ENCODE measurements around the gene KIFAP3. TPM values are rescaled to one million over a fixed set of nuclear protein-coding genes. Genes with fewer than 3 reads are reported as not detected.

Gene KIFAP3
- total RNA-seq, 1 experiment from 2014 or later, result 2.3 TPM

- H3K4me1 Mint-ChIP-seq, result no peaks in the 10 kb centered on the region
- H3K27me3 Mint-ChIP-seq (ENCODE audit: low read depth), result no peaks in the 10 kb centered on the region
- peaks cover 50% of the 10 kb centered on the region for H3K36me3 Mint-ChIP-seq
- no peak overlapping the region for H3K27ac Mint-ChIP-seq
- POLR2A ChIA-PET, result no interaction called here
- no peak for TF ChIP-seq JUN (CRISPR knock-in tag; IDR thresholded peaks at IDR 0.05)
- TF ChIP-seq, protein P1, sequence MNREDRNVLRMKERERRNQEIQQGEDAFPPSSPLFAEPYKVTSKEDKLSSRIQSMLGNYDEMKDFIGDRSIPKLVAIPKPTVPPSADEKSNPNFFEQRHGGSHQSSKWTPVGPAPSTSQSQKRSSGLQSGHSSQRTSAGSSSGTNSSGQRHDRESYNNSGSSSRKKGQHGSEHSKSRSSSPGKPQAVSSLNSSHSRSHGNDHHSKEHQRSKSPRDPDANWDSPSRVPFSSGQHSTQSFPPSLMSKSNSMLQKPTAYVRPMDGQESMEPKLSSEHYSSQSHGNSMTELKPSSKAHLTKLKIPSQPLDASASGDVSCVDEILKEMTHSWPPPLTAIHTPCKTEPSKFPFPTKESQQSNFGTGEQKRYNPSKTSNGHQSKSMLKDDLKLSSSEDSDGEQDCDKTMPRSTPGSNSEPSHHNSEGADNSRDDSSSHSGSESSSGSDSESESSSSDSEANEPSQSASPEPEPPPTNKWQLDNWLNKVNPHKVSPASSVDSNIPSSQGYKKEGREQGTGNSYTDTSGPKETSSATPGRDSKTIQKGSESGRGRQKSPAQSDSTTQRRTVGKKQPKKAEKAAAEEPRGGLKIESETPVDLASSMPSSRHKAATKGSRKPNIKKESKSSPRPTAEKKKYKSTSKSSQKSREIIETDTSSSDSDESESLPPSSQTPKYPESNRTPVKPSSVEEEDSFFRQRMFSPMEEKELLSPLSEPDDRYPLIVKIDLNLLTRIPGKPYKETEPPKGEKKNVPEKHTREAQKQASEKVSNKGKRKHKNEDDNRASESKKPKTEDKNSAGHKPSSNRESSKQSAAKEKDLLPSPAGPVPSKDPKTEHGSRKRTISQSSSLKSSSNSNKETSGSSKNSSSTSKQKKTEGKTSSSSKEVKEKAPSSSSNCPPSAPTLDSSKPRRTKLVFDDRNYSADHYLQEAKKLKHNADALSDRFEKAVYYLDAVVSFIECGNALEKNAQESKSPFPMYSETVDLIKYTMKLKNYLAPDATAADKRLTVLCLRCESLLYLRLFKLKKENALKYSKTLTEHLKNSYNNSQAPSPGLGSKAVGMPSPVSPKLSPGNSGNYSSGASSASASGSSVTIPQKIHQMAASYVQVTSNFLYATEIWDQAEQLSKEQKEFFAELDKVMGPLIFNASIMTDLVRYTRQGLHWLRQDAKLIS (CRISPR knock-in tag; IDR thresholded peaks at IDR 0.05; ENCODE audit: borderline replicate concordance), result no peak
- no peak for TF ChIP-seq ZNF671 (CRISPR knock-in tag; IDR thresholded peaks at IDR 0.05)
- no peak for TF ChIP-seq OVOL2 (CRISPR knock-in tag; IDR thresholded peaks at IDR 0.05; ENCODE audit: borderline replicate concordance)
- no peak for TF ChIP-seq ATF1 (CRISPR knock-in tag; IDR thresholded peaks at IDR 0.05)
- no peak for TF ChIP-seq MLX (CRISPR knock-in tag; IDR thresholded peaks at IDR 0.05)
- no peak for TF ChIP-seq FOXP1 (CRISPR knock-in tag; IDR thresholded peaks at IDR 0.05; ENCODE audit: borderline replicate concordance)
- H3K9me3 Mint-ChIP-seq, result peaks cover 13% of the 10 kb centered on the region; the same call in 1 of the 2 replicates
- no peak overlapping the region for H3K4me3 Mint-ChIP-seq
- ATAC-seq, result no peak
- DNase-seq (ENCODE audit: low spot score), result no peak
- CTCF ChIA-PET, result no interaction called here
These were observed 196.0 kb downstream of the KIFAP3 start for GRCh38 chr1:169878498-169878897.

DNA sequence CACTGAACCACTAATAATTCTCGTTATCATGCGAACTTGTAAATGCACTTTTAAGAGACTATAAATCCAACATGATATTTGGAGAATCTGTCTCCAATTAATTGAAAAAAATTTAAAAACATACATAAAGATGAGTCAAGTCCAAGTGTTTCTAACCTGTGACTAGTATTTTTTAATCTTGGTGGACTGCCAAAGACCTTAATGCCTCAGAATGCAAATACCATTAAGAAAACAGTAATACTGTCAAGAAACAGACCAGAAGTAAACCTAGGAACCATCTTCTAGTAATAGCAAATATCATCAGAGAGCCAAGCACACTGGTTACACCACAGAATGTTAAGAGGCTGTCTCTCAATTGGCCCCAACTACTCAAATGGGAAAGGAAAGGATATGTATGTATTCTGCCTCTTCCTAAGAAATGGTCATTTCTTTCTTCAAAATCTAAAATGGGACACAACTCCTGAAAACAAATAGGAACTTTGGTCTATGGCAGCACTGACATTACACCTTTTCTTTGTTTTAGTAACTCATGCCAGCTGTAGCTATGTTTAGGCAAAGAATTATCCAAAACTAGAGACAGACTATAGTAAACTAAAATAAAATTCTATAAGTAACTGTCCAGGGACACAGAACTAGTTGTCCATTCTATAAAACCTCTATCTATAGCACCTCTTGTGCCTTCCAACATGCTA is 196.5 kb downstream of the KIFAP3 start:
- no peaks in the 10 kb centered on the region for H3K4me1 Mint-ChIP-seq
- DNase-seq (ENCODE audit: low spot score) (no peak), ATAC-seq (no peak)
- no peaks in the 10 kb centered on the region for H3K27me3 Mint-ChIP-seq (ENCODE audit: low read depth)
- H3K4me3 Mint-ChIP-seq, result no peak overlapping the region
- ChIA-PET POLR2A (no interaction called here), CTCF (no interaction called here)
- H3K27ac Mint-ChIP-seq, result no peak overlapping the region
- H3K36me3 Mint-ChIP-seq, result peaks cover 51% of the 10 kb centered on the region
- peaks cover 16% of the 10 kb centered on the region for H3K9me3 Mint-ChIP-seq
- TF ChIP-seq ARID4B (CRISPR knock-in tag; IDR thresholded peaks at IDR 0.05; ENCODE audit: borderline replicate concordance) (no peak), OVOL2 (CRISPR knock-in tag; IDR thresholded peaks at IDR 0.05; ENCODE audit: borderline replicate concordance) (no peak), ZNF138 (CRISPR knock-in tag; conservative IDR thresholded peaks at IDR 0.05) (no peak), TEAD1 (CRISPR knock-in tag; IDR thresholded peaks at IDR 0.05) (no peak), ZNF263 (CRISPR knock-in tag; IDR thresholded peaks at IDR 0.05; ENCODE audit: low read depth) (no peak), NR2C2 (CRISPR knock-in tag; IDR thresholded peaks at IDR 0.05) (no peak), ATF1 (CRISPR knock-in tag; IDR thresholded peaks at IDR 0.05) (no peak), JAZF1 (CRISPR knock-in tag; IDR thresholded peaks at IDR 0.05) (no peak), FOXP1 (CRISPR knock-in tag; IDR thresholded peaks at IDR 0.05; ENCODE audit: borderline replicate concordance) (no peak), MYBL2 (CRISPR knock-in tag; IDR thresholded peaks at IDR 0.05) (no peak), AR (CRISPR knock-in tag; IDR thresholded peaks at IDR 0.05) (no peak)
- TF ChIP-seq, protein P1 (CRISPR knock-in tag; IDR thresholded peaks at IDR 0.05; ENCODE audit: borderline replicate concordance), result no peak
- TF ChIP-seq, protein P2, sequence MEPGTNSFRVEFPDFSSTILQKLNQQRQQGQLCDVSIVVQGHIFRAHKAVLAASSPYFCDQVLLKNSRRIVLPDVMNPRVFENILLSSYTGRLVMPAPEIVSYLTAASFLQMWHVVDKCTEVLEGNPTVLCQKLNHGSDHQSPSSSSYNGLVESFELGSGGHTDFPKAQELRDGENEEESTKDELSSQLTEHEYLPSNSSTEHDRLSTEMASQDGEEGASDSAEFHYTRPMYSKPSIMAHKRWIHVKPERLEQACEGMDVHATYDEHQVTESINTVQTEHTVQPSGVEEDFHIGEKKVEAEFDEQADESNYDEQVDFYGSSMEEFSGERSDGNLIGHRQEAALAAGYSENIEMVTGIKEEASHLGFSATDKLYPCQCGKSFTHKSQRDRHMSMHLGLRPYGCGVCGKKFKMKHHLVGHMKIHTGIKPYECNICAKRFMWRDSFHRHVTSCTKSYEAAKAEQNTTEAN (CRISPR knock-in tag; IDR thresholded peaks at IDR 0.05), result no peak

Measured in WTC11 (cell line).